ENCODE results near the gene VWA5A.

Gene VWA5A

DNA sequence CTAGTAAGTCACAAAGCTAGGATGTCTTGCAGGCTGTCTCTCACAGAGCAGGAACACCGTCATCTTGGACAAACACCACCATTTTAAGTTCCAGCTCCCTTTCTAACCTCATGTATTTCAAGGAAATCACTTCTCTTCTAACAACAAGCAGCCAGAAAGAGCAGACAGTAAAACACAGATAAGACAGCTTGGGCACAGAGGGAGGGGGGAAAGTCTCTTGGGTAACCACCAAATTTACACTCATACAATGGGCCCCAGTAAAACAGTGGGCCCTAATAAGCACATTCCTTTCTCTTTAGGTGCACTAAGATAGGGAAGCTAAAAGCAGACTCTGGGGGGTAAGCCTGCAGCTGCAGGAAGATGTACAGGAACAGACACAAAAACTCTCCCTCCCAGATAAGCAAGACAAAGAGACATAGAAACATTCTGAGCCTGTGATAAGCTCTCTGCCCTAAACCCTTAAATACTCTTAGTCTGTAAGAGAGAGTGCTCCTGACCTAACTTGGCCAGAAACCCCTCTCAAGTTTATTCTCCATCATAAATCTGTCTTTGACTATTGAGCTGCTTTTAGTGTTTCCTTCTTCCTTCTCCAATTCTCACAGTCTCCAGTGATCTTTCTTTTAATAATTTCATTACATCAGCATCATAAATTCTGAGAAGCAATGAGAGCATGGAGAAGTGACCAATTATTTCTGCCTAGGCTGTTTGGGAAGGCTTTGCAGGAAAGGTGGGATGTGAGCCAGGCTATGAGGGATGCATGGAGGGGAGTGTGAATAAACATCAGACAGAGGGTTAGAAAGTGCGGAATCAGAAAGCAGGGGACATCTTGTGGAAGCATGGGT lies 75.3 kb downstream of the VWA5A start:
- no peak overlapping the region for H3K9ac ChIP-seq
- no peak overlapping the region for H2AFZ ChIP-seq (ENCODE audit: low read depth)
- no peaks in the 10 kb centered on the region for H4K20me1 ChIP-seq (ENCODE audit: insufficient read depth)
- no peaks in the 10 kb centered on the region for H3K36me3 ChIP-seq (ENCODE audit: insufficient read depth)
- H3K27ac ChIP-seq: no peak overlapping the region
- no peak overlapping the region for H3K4me2 ChIP-seq
- H3K4me3 ChIP-seq (IDR thresholded peaks at IDR 0.05; ENCODE audit: insufficient read depth, low read depth, low read length): no peak overlapping the region
- TF ChIP-seq, protein P1, sequence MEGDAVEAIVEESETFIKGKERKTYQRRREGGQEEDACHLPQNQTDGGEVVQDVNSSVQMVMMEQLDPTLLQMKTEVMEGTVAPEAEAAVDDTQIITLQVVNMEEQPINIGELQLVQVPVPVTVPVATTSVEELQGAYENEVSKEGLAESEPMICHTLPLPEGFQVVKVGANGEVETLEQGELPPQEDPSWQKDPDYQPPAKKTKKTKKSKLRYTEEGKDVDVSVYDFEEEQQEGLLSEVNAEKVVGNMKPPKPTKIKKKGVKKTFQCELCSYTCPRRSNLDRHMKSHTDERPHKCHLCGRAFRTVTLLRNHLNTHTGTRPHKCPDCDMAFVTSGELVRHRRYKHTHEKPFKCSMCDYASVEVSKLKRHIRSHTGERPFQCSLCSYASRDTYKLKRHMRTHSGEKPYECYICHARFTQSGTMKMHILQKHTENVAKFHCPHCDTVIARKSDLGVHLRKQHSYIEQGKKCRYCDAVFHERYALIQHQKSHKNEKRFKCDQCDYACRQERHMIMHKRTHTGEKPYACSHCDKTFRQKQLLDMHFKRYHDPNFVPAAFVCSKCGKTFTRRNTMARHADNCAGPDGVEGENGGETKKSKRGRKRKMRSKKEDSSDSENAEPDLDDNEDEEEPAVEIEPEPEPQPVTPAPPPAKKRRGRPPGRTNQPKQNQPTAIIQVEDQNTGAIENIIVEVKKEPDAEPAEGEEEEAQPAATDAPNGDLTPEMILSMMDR (conservative IDR thresholded peaks at IDR 0.05; ENCODE audit: low read depth, low read length): no peak
- no peaks in the 10 kb centered on the region for H3K27me3 ChIP-seq (ENCODE audit: insufficient read depth, low read depth)
- H3K4me1 ChIP-seq (ENCODE audit: low read depth, poor library complexity, severe bottlenecking): no peaks in the 10 kb centered on the region
- H3K79me2 ChIP-seq (ENCODE audit: insufficient read depth, low read depth): no peaks in the 10 kb centered on the region

- Histone ChIP-seq H3K4me1 (ENCODE audit: low read depth, poor library complexity, severe bottlenecking) (no peaks in the 10 kb centered on the region), H3K27ac (no peak overlapping the region), H3K4me3 (IDR thresholded peaks at IDR 0.05; ENCODE audit: insufficient read depth, low read depth, low read length) (no peak overlapping the region), H3K27me3 (ENCODE audit: insufficient read depth, low read depth) (no peaks in the 10 kb centered on the region), H4K20me1 (ENCODE audit: insufficient read depth) (no peaks in the 10 kb centered on the region), H3K4me2 (no peak overlapping the region), H3K79me2 (ENCODE audit: insufficient read depth, low read depth) (no peaks in the 10 kb centered on the region), H2AFZ (ENCODE audit: low read depth) (no peak overlapping the region), H3K36me3 (ENCODE audit: insufficient read depth) (no peaks in the 10 kb centered on the region), H3K9ac (no peak overlapping the region)
- TF ChIP-seq, protein P1 (conservative IDR thresholded peaks at IDR 0.05; ENCODE audit: low read depth, low read length): no peak
These were observed 78.2 kb downstream of the VWA5A start for GRCh38 chr11:124193221-124194010.

GRCh38 chr11:124194293-124195188 lies 79.3 kb downstream of the VWA5A start:
- Histone ChIP-seq H3K79me2 (ENCODE audit: insufficient read depth, low read depth) (no peaks in the 10 kb centered on the region), H3K27me3 (ENCODE audit: insufficient read depth, low read depth) (no peaks in the 10 kb centered on the region), H3K27ac (no peak overlapping the region), H3K9ac (no peak overlapping the region), H3K36me3 (ENCODE audit: insufficient read depth) (no peaks in the 10 kb centered on the region), H3K4me3 (IDR thresholded peaks at IDR 0.05; ENCODE audit: insufficient read depth, low read depth, low read length) (no peak overlapping the region), H2AFZ (ENCODE audit: low read depth) (no peak overlapping the region), H4K20me1 (ENCODE audit: insufficient read depth) (no peaks in the 10 kb centered on the region), H3K4me1 (ENCODE audit: low read depth, poor library complexity, severe bottlenecking) (no peaks in the 10 kb centered on the region), H3K4me2 (no peak overlapping the region)
- TF ChIP-seq, protein P1 (conservative IDR thresholded peaks at IDR 0.05; ENCODE audit: low read depth, low read length): no peak

- Histone ChIP-seq H3K4me3 (IDR thresholded peaks at IDR 0.05; ENCODE audit: insufficient read depth, low read depth, low read length) (no peak overlapping the region), H3K27me3 (ENCODE audit: insufficient read depth, low read depth) (no peaks in the 10 kb centered on the region), H3K79me2 (ENCODE audit: insufficient read depth, low read depth) (no peaks in the 10 kb centered on the region), H3K36me3 (ENCODE audit: insufficient read depth) (no peaks in the 10 kb centered on the region), H3K4me1 (ENCODE audit: low read depth, poor library complexity, severe bottlenecking) (no peaks in the 10 kb centered on the region), H4K20me1 (ENCODE audit: insufficient read depth) (no peaks in the 10 kb centered on the region), H3K27ac (no peak overlapping the region), H2AFZ (ENCODE audit: low read depth) (no peak overlapping the region), H3K9ac (no peak overlapping the region), H3K4me2 (no peak overlapping the region)
- TF ChIP-seq, protein P1 (conservative IDR thresholded peaks at IDR 0.05; ENCODE audit: low read depth, low read length): peak; percentile 54
These were observed 80.0 kb downstream of the VWA5A start for GRCh38 chr11:124195189-124195734.

All from KMS-11 (cell line).